ENCODE data around the gene DDX3Y.

The DDX3Y gene

GRCh38 chrY:12904618-12905516 lies at the start of gene DDX3Y:
DDX3Y (plus strand) TSS chrY:12904868; CDS start chrY:12904937, 69 bp downstream.
- Histone ChIP-seq H3K4me1 (ENCODE audit: control insufficient read depth, low read depth, low read length) (no peaks in the 10 kb centered on the region), H3K36me3 (ENCODE audit: control insufficient read depth, low read depth, low read length) (no peaks in the 10 kb centered on the region), H3K27ac (ENCODE audit: low read length) (no peak within 1 kb of the TSS), H3K9ac (ENCODE audit: low read length) (no peak within 1 kb of the TSS), H3K4me3 (ENCODE audit: low read length) (no peak within 1 kb of the TSS), H3K9me3 (ENCODE audit: control insufficient read depth, low read depth, low read length) (no peaks in the 10 kb centered on the region), H3K27me3 (ENCODE audit: control insufficient read depth, insufficient read depth, low read length) (no peaks in the 10 kb centered on the region)

- H3K4me1 ChIP-seq (ENCODE audit: control insufficient read depth, low read depth, low read length) = no peaks in the 10 kb centered on the region
- H3K27ac ChIP-seq (ENCODE audit: low read length) = no peak overlapping the region
- no peaks in the 10 kb centered on the region for H3K9me3 ChIP-seq (ENCODE audit: control insufficient read depth, low read depth, low read length)
- H3K4me3 ChIP-seq (ENCODE audit: low read length) = no peak overlapping the region
- no peaks in the 10 kb centered on the region for H3K27me3 ChIP-seq (ENCODE audit: control insufficient read depth, insufficient read depth, low read length)
- no peaks in the 10 kb centered on the region for H3K36me3 ChIP-seq (ENCODE audit: control insufficient read depth, low read depth, low read length)
- no peak overlapping the region for H3K9ac ChIP-seq (ENCODE audit: low read length)
These were observed 48.8 kb upstream of the DDX3Y start for GRCh38 chrY:12855791-12856275.

GRCh38 chrY:12867960-12868359 lies 36.7 kb upstream of the DDX3Y start:
- Histone ChIP-seq H3K4me1 (ENCODE audit: control insufficient read depth, low read depth, low read length) (no peaks in the 10 kb centered on the region), H3K27ac (ENCODE audit: low read length) (no peak overlapping the region), H3K9me3 (ENCODE audit: control insufficient read depth, low read depth, low read length) (no peaks in the 10 kb centered on the region), H3K4me3 (ENCODE audit: low read length) (no peak overlapping the region), H3K9ac (ENCODE audit: low read length) (no peak overlapping the region), H3K27me3 (ENCODE audit: control insufficient read depth, insufficient read depth, low read length) (no peaks in the 10 kb centered on the region), H3K36me3 (ENCODE audit: control insufficient read depth, low read depth, low read length) (no peaks in the 10 kb centered on the region)

- Histone ChIP-seq H3K27me3 (ENCODE audit: control insufficient read depth, insufficient read depth, low read length) (no peaks in the 10 kb centered on the region), H3K4me3 (ENCODE audit: low read length) (no peak overlapping the region), H3K9ac (ENCODE audit: low read length) (no peak overlapping the region), H3K9me3 (ENCODE audit: control insufficient read depth, low read depth, low read length) (no peaks in the 10 kb centered on the region), H3K4me1 (ENCODE audit: control insufficient read depth, low read depth, low read length) (no peaks in the 10 kb centered on the region), H3K27ac (ENCODE audit: low read length) (no peak overlapping the region), H3K36me3 (ENCODE audit: control insufficient read depth, low read depth, low read length) (no peaks in the 10 kb centered on the region)
These were observed 7.7 kb upstream of the DDX3Y start for GRCh38 chrY:12896973-12897372.

GRCh38 chrY:12898604-12899003 lies 6.1 kb upstream of the DDX3Y start:
- Histone ChIP-seq H3K36me3 (ENCODE audit: control insufficient read depth, low read depth, low read length) (no peaks in the 10 kb centered on the region), H3K27me3 (ENCODE audit: control insufficient read depth, insufficient read depth, low read length) (no peaks in the 10 kb centered on the region)

GRCh38 chrY:12905517-12905872 lies 827 bp downstream of the DDX3Y start:
- Histone ChIP-seq H3K4me1 (ENCODE audit: control insufficient read depth, low read depth, low read length) (no peaks in the 10 kb centered on the region), H3K9me3 (ENCODE audit: control insufficient read depth, low read depth, low read length) (no peaks in the 10 kb centered on the region), H3K27me3 (ENCODE audit: control insufficient read depth, insufficient read depth, low read length) (no peaks in the 10 kb centered on the region), H3K4me3 (ENCODE audit: low read length) (no peak overlapping the region), H3K36me3 (ENCODE audit: control insufficient read depth, low read depth, low read length) (no peaks in the 10 kb centered on the region), H3K9ac (ENCODE audit: low read length) (no peak overlapping the region), H3K27ac (ENCODE audit: low read length) (no peak overlapping the region)

More at GRCh38 chrY:12898604-12899003, 6.1 kb upstream of the DDX3Y start:
- Histone ChIP-seq H3K9me3 (ENCODE audit: control insufficient read depth, low read depth, low read length) (no peaks in the 10 kb centered on the region), H3K4me1 (ENCODE audit: control insufficient read depth, low read depth, low read length) (no peaks in the 10 kb centered on the region), H3K27ac (ENCODE audit: low read length) (no peak overlapping the region), H3K9ac (ENCODE audit: low read length) (no peak overlapping the region), H3K4me3 (ENCODE audit: low read length) (no peak overlapping the region)

- Histone ChIP-seq H3K27me3 (ENCODE audit: control insufficient read depth, insufficient read depth, low read length) (no peaks in the 10 kb centered on the region), H3K4me3 (ENCODE audit: low read length) (no peak overlapping the region), H3K9ac (ENCODE audit: low read length) (no peak overlapping the region), H3K36me3 (ENCODE audit: control insufficient read depth, low read depth, low read length) (no peaks in the 10 kb centered on the region), H3K27ac (ENCODE audit: low read length) (no peak overlapping the region), H3K4me1 (ENCODE audit: control insufficient read depth, low read depth, low read length) (no peaks in the 10 kb centered on the region), H3K9me3 (ENCODE audit: control insufficient read depth, low read depth, low read length) (no peaks in the 10 kb centered on the region)
These were observed 1.2 kb downstream of the DDX3Y start for GRCh38 chrY:12905895-12906294.

GRCh38 chrY:12913541-12913940 lies 8.9 kb downstream of the DDX3Y start:
- no peak overlapping the region for H3K4me3 ChIP-seq (ENCODE audit: low read length)
- no peaks in the 10 kb centered on the region for H3K27me3 ChIP-seq (ENCODE audit: control insufficient read depth, insufficient read depth, low read length)
- H3K36me3 ChIP-seq (ENCODE audit: control insufficient read depth, low read depth, low read length) = no peaks in the 10 kb centered on the region
- H3K4me1 ChIP-seq (ENCODE audit: control insufficient read depth, low read depth, low read length) = no peaks in the 10 kb centered on the region
- no peak overlapping the region for H3K9ac ChIP-seq (ENCODE audit: low read length)
- no peaks in the 10 kb centered on the region for H3K9me3 ChIP-seq (ENCODE audit: control insufficient read depth, low read depth, low read length)
- no peak overlapping the region for H3K27ac ChIP-seq (ENCODE audit: low read length)

- Histone ChIP-seq H3K36me3 (ENCODE audit: control insufficient read depth, low read depth, low read length) (no peaks in the 10 kb centered on the region), H3K4me3 (ENCODE audit: low read length) (no peak overlapping the region), H3K4me1 (ENCODE audit: control insufficient read depth, low read depth, low read length) (no peaks in the 10 kb centered on the region), H3K27me3 (ENCODE audit: control insufficient read depth, insufficient read depth, low read length) (no peaks in the 10 kb centered on the region), H3K9ac (ENCODE audit: low read length) (no peak overlapping the region), H3K9me3 (ENCODE audit: control insufficient read depth, low read depth, low read length) (no peaks in the 10 kb centered on the region), H3K27ac (ENCODE audit: low read length) (no peak overlapping the region)
These were observed 23.4 kb downstream of the DDX3Y start for GRCh38 chrY:12928043-12928442.

GRCh38 chrY:12941725-12942687 lies 37.3 kb downstream of the DDX3Y start:
- Histone ChIP-seq H3K4me3 (ENCODE audit: low read length) (no peak overlapping the region), H3K9me3 (ENCODE audit: control insufficient read depth, low read depth, low read length) (no peaks in the 10 kb centered on the region), H3K9ac (ENCODE audit: low read length) (no peak overlapping the region), H3K27me3 (ENCODE audit: control insufficient read depth, insufficient read depth, low read length) (no peaks in the 10 kb centered on the region), H3K36me3 (ENCODE audit: control insufficient read depth, low read depth, low read length) (no peaks in the 10 kb centered on the region), H3K4me1 (ENCODE audit: control insufficient read depth, low read depth, low read length) (no peaks in the 10 kb centered on the region), H3K27ac (ENCODE audit: low read length) (no peak overlapping the region)
